Measurements from ENCODE around the gene RAB40B.

The RAB40B gene

GRCh38 chr17:82614095-82614631 is 84.3 kb downstream of the RAB40B start:
- DNase-seq (ENCODE audit: low spot score): no peak

GRCh38 chr17:82613283-82614094 is 85.0 kb downstream of the RAB40B start:
- DNase-seq (ENCODE audit: low spot score): no peak

GRCh38 chr17:82611140-82612058 is 87.1 kb downstream of the RAB40B start:
- no peak for DNase-seq (ENCODE audit: low spot score)

GRCh38 chr17:82609655-82610054 is 88.8 kb downstream of the RAB40B start:
- no peak for DNase-seq (ENCODE audit: low spot score)

- no peak for DNase-seq (ENCODE audit: low spot score)
Measured at GRCh38 chr17:82608816-82609215, 89.7 kb downstream of the RAB40B start.

- no peak for DNase-seq (ENCODE audit: low spot score)
Measured at GRCh38 chr17:82605939-82606600, 92.4 kb downstream of the RAB40B start.

All from hematopoietic multipotent progenitor cell treated with erythropoietin and hydrocortisone succinate and interleukin-3 and kit ligand, for 17 days (in vitro differentiated cells).